HepG2 (cell line): ENCODE data around the gene NFIC. TPM values are rescaled to one million over a fixed set of nuclear protein-coding genes. Genes with fewer than 3 reads are reported as not detected.

Source experiments
- ASH2L ChIP-seq: fragments of 300-600, 200-600 bp; sonication (generic); IDR thresholded peaks from 2 replicates; pipeline ENCODE4 v1.7.0; 2017; ENCODE audit warnings: low read depth, mild to moderate bottlenecking, moderate library complexity, mixed read lengths, low read length; ENCODE audit not compliant: insufficient read length
- BHLHE40 ChIP-seq: IDR thresholded peaks from 2 replicates; pipeline ENCODE4 v1.6.1; 2011; ENCODE audit warnings: low read length, improper control_type of control experiment
- CBFB ChIP-seq: sonication (generic); formaldehyde crosslinking; IDR thresholded peaks from 2 replicates; pipeline ENCODE4 v1.4.0; 2020; ENCODE audit warnings: missing genetic modification reagents
- EED ChIP-seq: sonication (generic); formaldehyde crosslinking; IDR thresholded peaks from 2 replicates; pipeline ENCODE4 v1.5.0; 2020; ENCODE audit warnings: mild to moderate bottlenecking, missing genetic modification reagents
- HMG20A ChIP-seq: IDR thresholded peaks from 2 replicates; pipeline ENCODE4 v1.6.1; 2016; ENCODE audit warnings: borderline replicate concordance
- HOXA7 ChIP-seq: sonication (generic); formaldehyde crosslinking; IDR thresholded peaks from 2 replicates; pipeline ENCODE4 v1.8.1; 2022; ENCODE audit warnings: mild to moderate bottlenecking, missing genetic modification reagents, moderate library complexity
- MBD4 ChIP-seq: IDR thresholded peaks from 2 replicates; pipeline ENCODE4 v1.6.1; 2012; ENCODE audit warnings: low read length, inconsistent platforms, borderline replicate concordance
- PHF5A ChIP-seq: IDR thresholded peaks from one replicate; pipeline ENCODE4 v1.6.1; 2018; ENCODE audit warnings: low read depth, missing genetic modification reagents; ENCODE audit not compliant: unreplicated experiment
- RBM22 ChIP-seq: fragments of 200-400 bp; formaldehyde crosslinking; optimal IDR thresholded peaks from 2 replicates; pipeline ENCODE3; 2017; ENCODE audit warnings: mild to moderate bottlenecking, low read length, moderate library complexity
- SPEN ChIP-seq: sonication (generic); formaldehyde crosslinking; IDR thresholded peaks from 2 replicates; pipeline ENCODE4 v1.5.1; 2020; ENCODE audit warnings: low read depth, mild to moderate bottlenecking, missing genetic modification reagents
- SRY ChIP-seq: sonication (generic); formaldehyde crosslinking; IDR thresholded peaks from 2 replicates; pipeline ENCODE4 v1.8.0; 2022; ENCODE audit warnings: mild to moderate bottlenecking, missing genetic modification reagents
- SYNCRIP ChIP-seq: fragments of 200-400 bp; formaldehyde crosslinking; IDR thresholded peaks from 2 replicates; pipeline ENCODE4 v1.6.1; 2018; ENCODE audit warnings: mild to moderate bottlenecking, low read depth, low read length; ENCODE audit not compliant: insufficient read depth
- TBP ChIP-seq: sonication (generic); formaldehyde crosslinking; IDR thresholded peaks from 2 replicates; pipeline ENCODE4 v1.5.0; 2020; ENCODE audit warnings: missing genetic modification reagents
- TCF7L2 ChIP-seq: IDR thresholded peaks from 2 replicates; pipeline ENCODE4 v1.6.1; 2011; ENCODE audit warnings: mild to moderate bottlenecking, low read depth, low read length, moderate library complexity
- ZNF264 ChIP-seq: sonication (generic); formaldehyde crosslinking; IDR thresholded peaks from 2 replicates; pipeline ENCODE4 v1.4.0; 2020; ENCODE audit warnings: missing genetic modification reagents
- ZNF3 ChIP-seq: IDR thresholded peaks from 2 replicates; pipeline ENCODE4 v1.7.0; 2017; ENCODE audit warnings: inconsistent platforms
- ZNF468 ChIP-seq: sonication (generic); formaldehyde crosslinking; IDR thresholded peaks from 2 replicates; pipeline ENCODE4 v1.8.0; 2022; ENCODE audit warnings: mild to moderate bottlenecking, moderate library complexity, missing genetic modification reagents
- polyA plus RNA-seq, 8 experiments: library from polyadenylated mRNA; depleted of rRNA in 3 of 8; stranded (reverse) in 7 of 8; unstranded in 1 of 8; fragments of >200 nt; fragmentation: Illumina TruSeq in 4 of 8; extraction: Trizol in 4 of 8; gene quantifications; 2 replicates each; pipeline versions ENCODE4 v1.2.1 to v1.2.3, GENCODE V29; 2011 to 2016; ENCODE audit warnings: low read depth in 4 of 8, missing spikeins in 1 of 8, mixed read lengths in 1 of 8; ENCODE audit not compliant: insufficient read depth in 1 of 8
- total RNA-seq, 5 experiments: library from RNA; depleted of rRNA; stranded (reverse); fragments of >200 nt; fragmentation: Illumina TruSeq; extraction: Trizol; gene quantifications; 2 replicates each; pipeline ENCODE4 v1.2.3, GENCODE V29; 2016; ENCODE audit warnings: low read depth in 1 of 5
- TF ChIP-seq, protein P1 (sequence below): sonication (generic); formaldehyde crosslinking; IDR thresholded peaks from 2 replicates; pipeline ENCODE4 v1.8.0; 2022; ENCODE audit warnings: missing genetic modification reagents, mild to moderate bottlenecking, borderline replicate concordance
- TF ChIP-seq, protein P2 (sequence below): sonication (generic); formaldehyde crosslinking; IDR thresholded peaks from 2 replicates; pipeline ENCODE4 v1.8.1; 2023; ENCODE audit warnings: mild to moderate bottlenecking, missing genetic modification reagents
- TF ChIP-seq, protein P3 (sequence below): sonication (generic); formaldehyde crosslinking; IDR thresholded peaks from 2 replicates; pipeline ENCODE4 v1.5.0; 2020; ENCODE audit warnings: mild to moderate bottlenecking, missing genetic modification reagents, borderline replicate concordance
- TF ChIP-seq, protein P4 (sequence below): sonication (generic); formaldehyde crosslinking; IDR thresholded peaks from 2 replicates; pipeline ENCODE4 v1.8.1; 2022; ENCODE audit warnings: mild to moderate bottlenecking, missing genetic modification reagents
- TF ChIP-seq, protein P5 (sequence below): sonication (generic); formaldehyde crosslinking; IDR thresholded peaks from 2 replicates; pipeline ENCODE4; 2020; ENCODE audit warnings: missing genetic modification reagents, mild to moderate bottlenecking, borderline replicate concordance

NFIC gene
- total and polyA plus RNA-seq, 2 of the 13 experiments (the other 11 are each of a cell fraction or from before 2014, with no cell fraction given): 1.3 to 2.5 TPM

DNA sequence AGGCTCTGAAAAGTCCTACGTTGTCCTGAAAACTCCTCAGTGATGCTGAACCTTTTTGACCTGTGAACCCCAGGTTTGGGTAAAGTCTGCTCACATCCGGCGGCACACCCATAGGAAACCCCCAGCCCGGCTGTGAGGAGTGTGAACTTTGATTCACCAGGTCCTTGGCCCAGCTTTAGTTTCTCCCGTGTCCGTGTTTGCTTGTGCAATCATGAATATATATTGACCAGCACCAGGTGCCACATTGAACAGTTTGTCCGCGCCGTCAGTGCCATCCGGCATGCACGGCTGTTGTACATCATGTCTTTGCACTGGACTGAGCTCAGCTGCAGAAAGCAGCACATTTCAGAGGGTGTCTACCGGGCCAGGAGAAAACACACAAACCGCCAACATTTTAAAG, 45.3 kb downstream of the NFIC start (continued):
- TF ChIP-seq, protein P1, sequence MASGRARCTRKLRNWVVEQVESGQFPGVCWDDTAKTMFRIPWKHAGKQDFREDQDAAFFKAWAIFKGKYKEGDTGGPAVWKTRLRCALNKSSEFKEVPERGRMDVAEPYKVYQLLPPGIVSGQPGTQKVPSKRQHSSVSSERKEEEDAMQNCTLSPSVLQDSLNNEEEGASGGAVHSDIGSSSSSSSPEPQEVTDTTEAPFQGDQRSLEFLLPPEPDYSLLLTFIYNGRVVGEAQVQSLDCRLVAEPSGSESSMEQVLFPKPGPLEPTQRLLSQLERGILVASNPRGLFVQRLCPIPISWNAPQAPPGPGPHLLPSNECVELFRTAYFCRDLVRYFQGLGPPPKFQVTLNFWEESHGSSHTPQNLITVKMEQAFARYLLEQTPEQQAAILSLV (CRISPR knock-in tag): no peak
- TF ChIP-seq, protein P2, sequence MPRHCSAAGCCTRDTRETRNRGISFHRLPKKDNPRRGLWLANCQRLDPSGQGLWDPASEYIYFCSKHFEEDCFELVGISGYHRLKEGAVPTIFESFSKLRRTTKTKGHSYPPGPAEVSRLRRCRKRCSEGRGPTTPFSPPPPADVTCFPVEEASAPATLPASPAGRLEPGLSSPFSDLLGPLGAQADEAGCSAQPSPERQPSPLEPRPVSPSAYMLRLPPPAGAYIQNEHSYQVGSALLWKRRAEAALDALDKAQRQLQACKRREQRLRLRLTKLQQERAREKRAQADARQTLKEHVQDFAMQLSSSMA: no peak
- TF ChIP-seq ZNF264 (CRISPR knock-in tag) (0 out of 2 replicates have a peak, but pooled peaks have one; percentile 30), SYNCRIP (no peak), ZNF3 (CRISPR knock-in tag) (no peak), TCF7L2 (no peak), SRY (no peak), CBFB (no peak), TBP (CRISPR knock-in tag) (no peak), RBM22 (no peak), ASH2L (peak; percentile 29), HOXA7 (CRISPR knock-in tag) (no peak), HMG20A (CRISPR knock-in tag) (no peak), PHF5A (no peak), ZNF468 (CRISPR knock-in tag) (no peak), SPEN (no peak), BHLHE40 (no peak; the same call in 1 of the 2 replicates), EED (no peak), MBD4 (no peak)
- TF ChIP-seq, protein P3, sequence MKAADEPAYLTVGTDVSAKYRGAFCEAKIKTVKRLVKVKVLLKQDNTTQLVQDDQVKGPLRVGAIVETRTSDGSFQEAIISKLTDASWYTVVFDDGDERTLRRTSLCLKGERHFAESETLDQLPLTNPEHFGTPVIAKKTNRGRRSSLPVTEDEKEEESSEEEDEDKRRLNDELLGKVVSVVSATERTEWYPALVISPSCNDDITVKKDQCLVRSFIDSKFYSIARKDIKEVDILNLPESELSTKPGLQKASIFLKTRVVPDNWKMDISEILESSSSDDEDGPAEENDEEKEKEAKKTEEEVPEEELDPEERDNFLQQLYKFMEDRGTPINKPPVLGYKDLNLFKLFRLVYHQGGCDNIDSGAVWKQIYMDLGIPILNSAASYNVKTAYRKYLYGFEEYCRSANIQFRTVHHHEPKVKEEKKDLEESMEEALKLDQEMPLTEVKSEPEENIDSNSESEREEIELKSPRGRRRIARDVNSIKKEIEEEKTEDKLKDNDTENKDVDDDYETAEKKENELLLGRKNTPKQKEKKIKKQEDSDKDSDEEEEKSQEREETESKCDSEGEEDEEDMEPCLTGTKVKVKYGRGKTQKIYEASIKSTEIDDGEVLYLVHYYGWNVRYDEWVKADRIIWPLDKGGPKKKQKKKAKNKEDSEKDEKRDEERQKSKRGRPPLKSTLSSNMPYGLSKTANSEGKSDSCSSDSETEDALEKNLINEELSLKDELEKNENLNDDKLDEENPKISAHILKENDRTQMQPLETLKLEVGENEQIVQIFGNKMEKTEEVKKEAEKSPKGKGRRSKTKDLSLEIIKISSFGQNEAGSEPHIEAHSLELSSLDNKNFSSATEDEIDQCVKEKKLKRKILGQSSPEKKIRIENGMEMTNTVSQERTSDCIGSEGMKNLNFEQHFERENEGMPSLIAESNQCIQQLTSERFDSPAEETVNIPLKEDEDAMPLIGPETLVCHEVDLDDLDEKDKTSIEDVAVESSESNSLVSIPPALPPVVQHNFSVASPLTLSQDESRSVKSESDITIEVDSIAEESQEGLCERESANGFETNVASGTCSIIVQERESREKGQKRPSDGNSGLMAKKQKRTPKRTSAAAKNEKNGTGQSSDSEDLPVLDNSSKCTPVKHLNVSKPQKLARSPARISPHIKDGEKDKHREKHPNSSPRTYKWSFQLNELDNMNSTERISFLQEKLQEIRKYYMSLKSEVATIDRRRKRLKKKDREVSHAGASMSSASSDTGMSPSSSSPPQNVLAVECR: no peak; the same call in 1 of the 2 replicates
- TF ChIP-seq, protein P4, sequence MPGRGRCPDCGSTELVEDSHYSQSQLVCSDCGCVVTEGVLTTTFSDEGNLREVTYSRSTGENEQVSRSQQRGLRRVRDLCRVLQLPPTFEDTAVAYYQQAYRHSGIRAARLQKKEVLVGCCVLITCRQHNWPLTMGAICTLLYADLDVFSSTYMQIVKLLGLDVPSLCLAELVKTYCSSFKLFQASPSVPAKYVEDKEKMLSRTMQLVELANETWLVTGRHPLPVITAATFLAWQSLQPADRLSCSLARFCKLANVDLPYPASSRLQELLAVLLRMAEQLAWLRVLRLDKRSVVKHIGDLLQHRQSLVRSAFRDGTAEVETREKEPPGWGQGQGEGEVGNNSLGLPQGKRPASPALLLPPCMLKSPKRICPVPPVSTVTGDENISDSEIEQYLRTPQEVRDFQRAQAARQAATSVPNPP: no peak
- TF ChIP-seq, protein P5, sequence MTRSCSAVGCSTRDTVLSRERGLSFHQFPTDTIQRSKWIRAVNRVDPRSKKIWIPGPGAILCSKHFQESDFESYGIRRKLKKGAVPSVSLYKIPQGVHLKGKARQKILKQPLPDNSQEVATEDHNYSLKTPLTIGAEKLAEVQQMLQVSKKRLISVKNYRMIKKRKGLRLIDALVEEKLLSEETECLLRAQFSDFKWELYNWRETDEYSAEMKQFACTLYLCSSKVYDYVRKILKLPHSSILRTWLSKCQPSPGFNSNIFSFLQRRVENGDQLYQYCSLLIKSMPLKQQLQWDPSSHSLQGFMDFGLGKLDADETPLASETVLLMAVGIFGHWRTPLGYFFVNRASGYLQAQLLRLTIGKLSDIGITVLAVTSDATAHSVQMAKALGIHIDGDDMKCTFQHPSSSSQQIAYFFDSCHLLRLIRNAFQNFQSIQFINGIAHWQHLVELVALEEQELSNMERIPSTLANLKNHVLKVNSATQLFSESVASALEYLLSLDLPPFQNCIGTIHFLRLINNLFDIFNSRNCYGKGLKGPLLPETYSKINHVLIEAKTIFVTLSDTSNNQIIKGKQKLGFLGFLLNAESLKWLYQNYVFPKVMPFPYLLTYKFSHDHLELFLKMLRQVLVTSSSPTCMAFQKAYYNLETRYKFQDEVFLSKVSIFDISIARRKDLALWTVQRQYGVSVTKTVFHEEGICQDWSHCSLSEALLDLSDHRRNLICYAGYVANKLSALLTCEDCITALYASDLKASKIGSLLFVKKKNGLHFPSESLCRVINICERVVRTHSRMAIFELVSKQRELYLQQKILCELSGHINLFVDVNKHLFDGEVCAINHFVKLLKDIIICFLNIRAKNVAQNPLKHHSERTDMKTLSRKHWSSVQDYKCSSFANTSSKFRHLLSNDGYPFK (CRISPR knock-in tag): no peak
